ENCODE measurements around the gene CHST11. TPM values are rescaled to one million over a fixed set of nuclear protein-coding genes. Genes with fewer than 3 reads are reported as not detected.

The CHST11 gene
- total RNA-seq, 4 donors from 2014 or later, result 5.7 to 15.7 (median 7.1) TPM

DNA sequence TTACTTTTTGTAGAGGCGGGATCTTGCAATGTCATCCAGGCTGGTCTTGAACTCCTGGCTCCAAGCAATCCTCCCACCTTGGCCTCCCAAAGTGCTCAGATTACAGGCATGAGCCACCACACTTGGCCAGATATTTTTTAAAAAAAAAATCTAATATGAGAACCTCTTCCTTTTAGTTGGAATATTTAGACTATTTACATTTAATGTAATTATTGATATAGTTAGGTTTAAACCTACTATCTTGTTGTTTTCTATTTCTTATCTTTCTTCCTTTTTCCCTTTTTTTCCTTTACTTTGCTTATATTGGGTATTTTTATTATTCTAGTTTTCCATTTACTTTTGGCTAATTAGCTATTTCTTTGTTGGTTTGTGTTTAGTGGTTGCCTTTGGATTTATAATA, 315.6 kb downstream of the CHST11 start:
- Histone ChIP-seq H3K9me3 (peaks cover 0 to 21% (median 17%) of the 10 kb centered on the region in 4 donors), H3K27ac (replicated peaks in 1 of 4) (no peak overlapping the region), H3K4me3 (no peak overlapping the region), H3K4me1 (no peaks in the 10 kb centered on the region), H3K27me3 (no peaks in the 10 kb centered on the region), H3K36me3 (no peaks in the 10 kb centered on the region)
- DNase-seq (ENCODE audit: extremely low spot score), result no peak
- no peak for TF ChIP-seq CTCF (IDR thresholded peaks at IDR 0.05)
- TF ChIP-seq POLR2A (IDR thresholded peaks at IDR 0.05; ENCODE audit: low read depth), result no peak
- TF ChIP-seq POLR2AphosphoS5 (IDR thresholded peaks at IDR 0.05), result no peak
- TF ChIP-seq EP300 (IDR thresholded peaks at IDR 0.05), result no peak
- intact Hi-C loops (cut with DNase I), result no loop called here
- 90% methylated on average over 1 of the region's 1 CpG for WGBS

GRCh38 chr12:104775731-104776231, 319.0 kb downstream of the CHST11 start:
- WGBS, result 94% methylated on average over 2 of the region's 2 CpGs
- H3K4me1 ChIP-seq, result no peaks in the 10 kb centered on the region
- peaks cover 0 to 23% (median 18%) of the 10 kb centered on the region in 4 donors for H3K9me3 ChIP-seq
- DNase-seq (ENCODE audit: extremely low spot score), result no peak
- no peak overlapping the region for H3K27ac ChIP-seq (replicated peaks in 1 of 4)
- H3K36me3 ChIP-seq, result no peaks in the 10 kb centered on the region
- H3K27me3 ChIP-seq, result no peaks in the 10 kb centered on the region
- no peak overlapping the region for H3K4me3 ChIP-seq
- intact Hi-C loops (cut with DNase I), result no loop called here
- no peak for TF ChIP-seq POLR2A (IDR thresholded peaks at IDR 0.05; ENCODE audit: low read depth)
- no peak for TF ChIP-seq CTCF (IDR thresholded peaks at IDR 0.05)
- no peak for TF ChIP-seq EP300 (IDR thresholded peaks at IDR 0.05)
- no peak for TF ChIP-seq POLR2AphosphoS5 (IDR thresholded peaks at IDR 0.05)

DNA sequence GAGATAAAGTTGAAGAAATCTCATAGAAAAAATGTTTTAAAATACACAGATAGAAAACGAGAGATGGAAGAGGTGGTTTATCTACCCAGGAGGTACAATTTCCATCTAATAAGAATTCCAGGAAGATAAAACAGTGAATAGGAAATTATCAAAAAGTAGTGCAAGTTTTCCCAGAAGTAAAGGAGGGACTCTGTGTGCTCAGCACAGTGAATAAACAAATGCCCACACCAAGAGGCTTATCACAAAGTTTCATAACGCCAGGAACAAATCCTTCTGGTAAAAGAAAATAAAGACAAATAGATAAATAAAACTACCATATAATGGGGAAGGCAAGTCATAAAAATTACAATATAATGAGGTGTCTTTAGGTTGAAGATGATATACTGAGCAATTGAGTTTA, 322.4 kb downstream of the CHST11 start:
- 93% methylated on average over 2 of the region's 2 CpGs for WGBS

DNA sequence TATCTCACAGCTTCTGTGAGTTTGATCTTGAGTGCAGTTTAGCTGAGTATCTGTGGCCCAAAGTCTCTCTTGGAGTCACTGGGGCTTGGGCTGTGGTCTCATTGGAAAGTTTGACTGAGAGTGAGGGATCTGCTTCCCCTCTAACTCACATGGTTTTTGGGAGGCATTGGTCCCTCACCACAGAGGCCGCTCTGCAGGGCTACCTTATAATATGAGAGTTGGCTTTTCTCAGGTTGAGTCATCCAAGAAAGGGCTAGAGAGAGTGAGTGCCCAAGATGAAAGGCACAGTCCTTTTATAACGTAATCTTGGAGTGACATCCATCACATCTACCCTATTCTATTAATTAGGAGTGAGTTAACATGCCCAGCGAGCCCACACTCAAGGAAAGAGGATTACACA, 325.5 kb downstream of the CHST11 start:
- TF ChIP-seq POLR2AphosphoS5 (IDR thresholded peaks at IDR 0.05) (no peak), CTCF (IDR thresholded peaks at IDR 0.05) (no peak), EP300 (IDR thresholded peaks at IDR 0.05) (no peak), POLR2A (IDR thresholded peaks at IDR 0.05; ENCODE audit: low read depth) (no peak)
- 94% methylated on average over 3 of the region's 3 CpGs for WGBS
- Histone ChIP-seq H3K27ac (replicated peaks in 1 of 4) (no peak overlapping the region), H3K9me3 (peaks cover 0 to 6% (median 0%) of the 10 kb centered on the region in 4 donors), H3K36me3 (no peaks in the 10 kb centered on the region), H3K4me1 (no peaks in the 10 kb centered on the region), H3K4me3 (no peak overlapping the region), H3K27me3 (no peaks in the 10 kb centered on the region)
- intact Hi-C loops (cut with DNase I), result no loop called here
- DNase-seq (ENCODE audit: extremely low spot score), result no peak

More for the DNA sequence above, 322.4 kb downstream of the CHST11 start:
- no peaks in the 10 kb centered on the region for H3K36me3 ChIP-seq
- intact Hi-C loops (cut with DNase I), result no loop called here
- H3K27me3 ChIP-seq, result no peaks in the 10 kb centered on the region
- no peak for DNase-seq (ENCODE audit: extremely low spot score)
- H3K4me1 ChIP-seq, result no peaks in the 10 kb centered on the region
- H3K4me3 ChIP-seq, result no peak overlapping the region
- H3K9me3 ChIP-seq, result peaks cover 0 to 6% (median 0%) of the 10 kb centered on the region in 4 donors
- TF ChIP-seq POLR2AphosphoS5 (IDR thresholded peaks at IDR 0.05) (no peak), CTCF (IDR thresholded peaks at IDR 0.05) (no peak), POLR2A (IDR thresholded peaks at IDR 0.05; ENCODE audit: low read depth) (no peak), EP300 (IDR thresholded peaks at IDR 0.05) (no peak)
- no peak overlapping the region for H3K27ac ChIP-seq (replicated peaks in 1 of 4)

DNA sequence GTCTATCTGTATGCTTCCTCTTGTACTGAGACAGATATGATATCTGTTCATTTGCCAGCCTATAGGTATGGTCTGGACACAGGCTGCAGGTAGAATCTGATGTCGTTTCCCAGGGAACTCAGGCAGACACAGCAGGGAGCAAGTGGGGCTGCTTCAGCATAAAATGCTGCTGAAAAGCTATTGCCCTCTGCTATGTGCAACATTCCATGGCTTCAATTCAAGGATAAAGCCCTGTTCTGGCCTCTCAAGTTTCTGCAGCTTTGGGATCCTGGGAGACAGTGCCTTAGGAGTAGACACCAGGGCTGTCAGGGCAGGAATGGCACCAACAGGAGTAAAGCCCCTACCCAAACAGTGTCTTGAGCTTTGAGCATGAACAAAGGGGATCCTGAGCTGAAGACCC, 327.8 kb downstream of the CHST11 start:
- no peak for DNase-seq (ENCODE audit: extremely low spot score)

More for the DNA sequence above, 327.8 kb downstream of the CHST11 start:
- 75% methylated on average over 1 of the region's 1 CpG for WGBS
- H3K27ac ChIP-seq (replicated peaks in 1 of 4), result no peak overlapping the region
- intact Hi-C loops (cut with DNase I), result no loop called here
- H3K4me1 ChIP-seq, result no peaks in the 10 kb centered on the region
- no peak overlapping the region for H3K4me3 ChIP-seq
- no peaks in the 10 kb centered on the region for H3K36me3 ChIP-seq
- no peak for TF ChIP-seq CTCF (IDR thresholded peaks at IDR 0.05)
- TF ChIP-seq POLR2AphosphoS5 (IDR thresholded peaks at IDR 0.05), result no peak
- no peak for TF ChIP-seq EP300 (IDR thresholded peaks at IDR 0.05)
- TF ChIP-seq POLR2A (IDR thresholded peaks at IDR 0.05; ENCODE audit: low read depth), result no peak
- H3K27me3 ChIP-seq, result no peaks in the 10 kb centered on the region
- peaks cover 0 to 6% (median 0%) of the 10 kb centered on the region in 4 donors for H3K9me3 ChIP-seq

Data from esophagus muscularis mucosa (tissue), 4 donors.